GM20000 (cell line): ENCODE data around the gene DUSP8.

Source experiments
- DNase-seq: peaks from one replicate; pipeline ENCODE4 v3.0.0; 2012; ENCODE audit warnings: low spot score
- TF ChIP-seq, protein P1 (sequence below): IDR thresholded peaks from 2 replicates; pipeline ENCODE4 v1.5.1; 2012; ENCODE audit warnings: mild to moderate bottlenecking, control low read depth; ENCODE audit errors: extremely low read depth, missing control alignments

The DUSP8 gene

DNA sequence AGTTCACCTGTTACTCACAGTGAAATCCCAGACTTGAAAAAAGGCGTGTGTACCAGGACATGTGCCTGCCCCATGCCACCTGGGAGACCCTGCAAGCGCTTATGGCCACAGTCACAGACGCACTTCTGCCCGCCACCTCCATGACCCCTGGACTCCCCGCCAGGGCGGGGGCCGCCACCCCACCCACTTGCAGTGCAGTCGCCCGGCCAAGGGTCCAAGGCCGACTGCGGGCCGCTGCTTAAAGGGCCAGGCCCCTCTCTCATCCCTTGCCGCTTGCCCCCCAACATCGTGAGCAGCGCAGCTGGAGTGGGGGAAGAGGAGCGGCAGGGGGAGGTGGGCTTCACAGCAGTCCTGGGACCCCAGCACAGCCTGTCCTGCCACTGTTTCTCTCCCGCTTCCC is 10.8 kb downstream of the DUSP8 start:
- no peak for DNase-seq
- TF ChIP-seq, protein P1, sequence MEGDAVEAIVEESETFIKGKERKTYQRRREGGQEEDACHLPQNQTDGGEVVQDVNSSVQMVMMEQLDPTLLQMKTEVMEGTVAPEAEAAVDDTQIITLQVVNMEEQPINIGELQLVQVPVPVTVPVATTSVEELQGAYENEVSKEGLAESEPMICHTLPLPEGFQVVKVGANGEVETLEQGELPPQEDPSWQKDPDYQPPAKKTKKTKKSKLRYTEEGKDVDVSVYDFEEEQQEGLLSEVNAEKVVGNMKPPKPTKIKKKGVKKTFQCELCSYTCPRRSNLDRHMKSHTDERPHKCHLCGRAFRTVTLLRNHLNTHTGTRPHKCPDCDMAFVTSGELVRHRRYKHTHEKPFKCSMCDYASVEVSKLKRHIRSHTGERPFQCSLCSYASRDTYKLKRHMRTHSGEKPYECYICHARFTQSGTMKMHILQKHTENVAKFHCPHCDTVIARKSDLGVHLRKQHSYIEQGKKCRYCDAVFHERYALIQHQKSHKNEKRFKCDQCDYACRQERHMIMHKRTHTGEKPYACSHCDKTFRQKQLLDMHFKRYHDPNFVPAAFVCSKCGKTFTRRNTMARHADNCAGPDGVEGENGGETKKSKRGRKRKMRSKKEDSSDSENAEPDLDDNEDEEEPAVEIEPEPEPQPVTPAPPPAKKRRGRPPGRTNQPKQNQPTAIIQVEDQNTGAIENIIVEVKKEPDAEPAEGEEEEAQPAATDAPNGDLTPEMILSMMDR: no peak

GRCh38 chr11:1560649-1561251 is 11.3 kb downstream of the DUSP8 start:
- TF ChIP-seq, protein P1: no peak

GRCh38 chr11:1560002-1560648 is 11.9 kb downstream of the DUSP8 start:
- TF ChIP-seq, protein P1: no peak
- no peak for DNase-seq

More at GRCh38 chr11:1560649-1561251, 11.3 kb downstream of the DUSP8 start:
- no peak for DNase-seq

DNA sequence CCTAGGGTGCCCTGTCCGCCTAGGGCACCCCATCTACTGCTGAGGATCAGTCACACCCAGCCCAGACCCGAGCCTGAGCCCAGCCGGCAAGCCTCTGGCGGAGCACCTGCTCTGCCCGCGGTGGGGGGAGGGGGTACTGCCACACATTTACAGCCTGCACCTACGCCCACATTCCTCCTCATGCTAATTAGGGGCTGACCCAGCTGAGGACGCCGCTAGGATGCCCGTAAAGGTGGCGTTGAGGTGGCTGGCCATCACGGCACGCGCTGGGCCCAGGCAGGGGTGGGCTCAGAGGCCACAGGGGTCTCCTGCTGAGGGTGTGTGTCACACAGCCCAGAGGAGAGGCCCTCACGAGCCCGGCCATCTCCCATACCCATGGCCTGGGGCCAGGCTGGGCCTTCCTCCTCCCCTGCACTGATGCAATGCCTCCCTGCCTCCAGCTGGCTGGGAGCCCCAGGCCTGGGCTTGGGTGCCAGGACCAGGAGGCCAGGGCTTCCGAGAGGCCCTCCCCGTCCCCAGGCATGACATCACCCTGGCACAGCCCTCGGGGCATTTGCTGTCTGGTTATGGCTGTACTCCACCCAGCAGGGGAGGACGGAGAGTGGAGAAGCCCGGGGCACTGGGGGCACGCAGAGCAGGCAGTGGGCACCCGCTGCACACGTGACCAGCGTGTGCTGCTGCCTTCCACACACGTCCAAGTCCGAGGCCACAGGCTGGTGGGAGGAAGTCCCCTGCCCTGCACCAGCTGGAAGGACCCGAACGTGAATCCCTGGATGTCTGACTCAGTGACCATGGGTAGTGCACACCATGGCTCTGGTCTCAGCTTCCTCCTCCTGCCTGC is 12.7 kb downstream of the DUSP8 start:
- TF ChIP-seq, protein P1: no peak
- DNase-seq: no peak

- TF ChIP-seq, protein P1: no peak
- no peak for DNase-seq
Observed at GRCh38 chr11:1558775-1559110, 13.3 kb downstream of the DUSP8 start.

DNA sequence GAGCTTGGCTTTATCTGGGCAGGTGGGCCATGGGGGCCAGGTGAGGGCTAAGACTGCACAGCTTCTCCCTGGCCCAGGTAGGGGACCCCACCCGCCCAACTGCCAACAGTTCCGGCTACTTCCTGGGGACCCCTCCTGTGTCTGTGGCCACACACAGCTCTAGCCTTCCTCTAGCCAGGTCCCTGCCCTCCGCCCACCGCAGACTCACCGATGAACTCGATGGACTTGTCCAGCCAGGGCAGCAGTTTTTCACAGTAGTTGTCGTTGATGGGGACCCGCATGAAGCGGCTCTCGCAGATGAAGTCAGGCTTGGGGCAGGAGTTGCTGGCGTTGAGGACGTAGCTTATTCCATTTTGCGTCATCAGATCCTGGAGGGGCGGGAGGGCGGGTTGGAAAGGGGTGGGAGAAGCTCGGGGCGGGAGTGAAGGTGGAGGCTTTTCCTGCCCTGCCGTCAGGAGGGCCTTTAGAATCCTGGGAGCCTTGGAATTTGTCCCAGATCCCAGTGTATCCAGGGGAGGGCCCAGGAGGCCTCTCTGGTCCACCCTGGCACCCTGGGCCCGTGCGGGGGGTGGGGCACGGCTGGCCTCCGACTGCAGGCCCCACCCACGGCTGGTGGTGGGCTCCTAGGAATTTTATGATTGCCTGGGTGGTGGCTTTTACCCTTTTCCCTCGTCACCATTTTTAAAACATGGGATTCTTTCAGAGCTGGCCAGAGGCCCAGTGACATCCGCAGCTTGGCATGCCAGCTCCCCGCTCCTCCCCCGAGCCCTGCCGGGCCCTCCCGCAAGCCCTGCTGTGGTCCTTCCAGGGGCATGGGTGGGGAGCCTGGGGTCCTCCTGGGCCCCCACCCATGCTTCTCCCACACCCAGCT is 13.9 kb downstream of the DUSP8 start:
- DNase-seq: no peak
- TF ChIP-seq, protein P1: no peak
